ENCODE measurements around the gene COG4.

DNA sequence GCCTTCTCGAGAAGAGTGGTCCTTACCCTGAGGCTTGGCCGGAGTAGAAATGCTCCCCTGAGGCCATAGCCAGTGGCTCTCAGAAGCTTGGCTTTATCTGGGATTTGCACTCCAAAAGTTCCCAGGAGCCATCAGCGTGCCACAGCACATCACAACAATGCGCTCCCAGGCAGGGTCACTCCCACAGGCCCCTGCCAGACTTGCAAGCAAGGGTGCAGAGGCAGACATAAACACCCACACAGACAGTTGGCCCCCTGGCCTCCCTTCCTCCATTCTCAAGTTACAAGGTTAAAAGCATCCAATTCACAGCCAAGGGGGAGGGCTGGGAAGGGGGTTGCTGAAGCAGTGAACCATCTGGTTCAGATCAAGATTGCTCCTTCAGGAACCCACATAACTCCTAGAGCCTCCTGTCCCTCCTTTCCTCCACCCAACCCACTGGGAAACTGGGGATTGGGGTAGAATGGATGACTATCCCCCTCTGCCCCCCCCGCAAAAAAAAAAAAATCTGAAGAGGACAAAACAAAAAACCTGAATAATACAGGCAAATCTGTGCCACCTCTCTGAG, 86.3 kb downstream of the COG4 start:
- TF ChIP-seq, protein P1, sequence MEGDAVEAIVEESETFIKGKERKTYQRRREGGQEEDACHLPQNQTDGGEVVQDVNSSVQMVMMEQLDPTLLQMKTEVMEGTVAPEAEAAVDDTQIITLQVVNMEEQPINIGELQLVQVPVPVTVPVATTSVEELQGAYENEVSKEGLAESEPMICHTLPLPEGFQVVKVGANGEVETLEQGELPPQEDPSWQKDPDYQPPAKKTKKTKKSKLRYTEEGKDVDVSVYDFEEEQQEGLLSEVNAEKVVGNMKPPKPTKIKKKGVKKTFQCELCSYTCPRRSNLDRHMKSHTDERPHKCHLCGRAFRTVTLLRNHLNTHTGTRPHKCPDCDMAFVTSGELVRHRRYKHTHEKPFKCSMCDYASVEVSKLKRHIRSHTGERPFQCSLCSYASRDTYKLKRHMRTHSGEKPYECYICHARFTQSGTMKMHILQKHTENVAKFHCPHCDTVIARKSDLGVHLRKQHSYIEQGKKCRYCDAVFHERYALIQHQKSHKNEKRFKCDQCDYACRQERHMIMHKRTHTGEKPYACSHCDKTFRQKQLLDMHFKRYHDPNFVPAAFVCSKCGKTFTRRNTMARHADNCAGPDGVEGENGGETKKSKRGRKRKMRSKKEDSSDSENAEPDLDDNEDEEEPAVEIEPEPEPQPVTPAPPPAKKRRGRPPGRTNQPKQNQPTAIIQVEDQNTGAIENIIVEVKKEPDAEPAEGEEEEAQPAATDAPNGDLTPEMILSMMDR (IDR thresholded peaks at IDR 0.05): no peak
- no peak for TF ChIP-seq POLR2A (IDR thresholded peaks at IDR 0.05)
